Osteoblast (primary cell): ENCODE results near the gene UST. TPM values are rescaled to one million over a fixed set of nuclear protein-coding genes. Genes with fewer than 3 reads are reported as not detected.

Experiments
- DNase-seq: peaks from one replicate; pipeline ENCODE4 v3.0.0; 2011; ENCODE audit warnings: low spot score, mixed read lengths; ENCODE audit not compliant: insufficient read length; ENCODE audit errors: missing footprints
- H2AFZ ChIP-seq: 2 replicates; pipeline ENCODE4 v1.6.0; 2011; ENCODE audit warnings: mild to moderate bottlenecking, low read length
- H3K27ac ChIP-seq: 2 replicates; pipeline ENCODE4 v1.5.1; 2011; ENCODE audit warnings: mild to moderate bottlenecking, low read depth, low read length, moderate library complexity
- H3K27me3 ChIP-seq: 2 replicates; pipeline ENCODE4 v1.6.0; 2012; ENCODE audit warnings: mild to moderate bottlenecking, control low read depth, inconsistent platforms, low read length, moderate library complexity; ENCODE audit not compliant: insufficient read depth
- H3K36me3 ChIP-seq: 2 replicates; pipeline ENCODE4 v1.5.1; 2011; ENCODE audit warnings: mild to moderate bottlenecking, low read length, control low read depth, moderate library complexity; ENCODE audit not compliant: insufficient read depth
- H3K4me1 ChIP-seq: 2 replicates; pipeline ENCODE4 v1.5.1; 2011; ENCODE audit warnings: mild to moderate bottlenecking, low read length, control low read depth, moderate library complexity; ENCODE audit not compliant: insufficient read depth
- H3K4me2 ChIP-seq: 2 replicates; pipeline ENCODE4 v1.6.0; 2011; ENCODE audit warnings: mild to moderate bottlenecking, low read length; ENCODE audit not compliant: insufficient read depth
- H3K4me3 ChIP-seq: fragments of 200-600 bp; sonication (generic); 3 replicates; pipeline ENCODE4 v1.5.1; 2012; ENCODE audit warnings: mild to moderate bottlenecking, low read length, inconsistent platforms; ENCODE audit not compliant: insufficient read depth
- H3K79me2 ChIP-seq: 2 replicates; pipeline ENCODE4 v1.6.0; 2012; ENCODE audit warnings: mild to moderate bottlenecking, low read length, control low read depth, inconsistent platforms; ENCODE audit not compliant: insufficient read depth
- H3K9me3 ChIP-seq: 2 replicates; pipeline ENCODE4 v1.5.1; 2011; ENCODE audit warnings: low read depth, low read length, control low read depth
- H4K20me1 ChIP-seq: 2 replicates; pipeline ENCODE4 v1.6.0; 2012; ENCODE audit warnings: mild to moderate bottlenecking, low read length, control low read depth; ENCODE audit not compliant: insufficient read depth
- total RNA-seq: library from RNA; depleted of rRNA; stranded (reverse); fragments of >200 nt; gene quantifications from 2 replicates; pipeline ENCODE4 v1.2.3, GENCODE V29; 2012
- TF ChIP-seq, protein P1 (sequence below): IDR thresholded peaks from 2 replicates; pipeline ENCODE4 v1.5.1; 2011; ENCODE audit warnings: mild to moderate bottlenecking, low read depth, low read length, moderate library complexity; ENCODE audit errors: extremely low read depth

Gene UST
- total RNA-seq, 1 donor, result 18.1 TPM

DNA sequence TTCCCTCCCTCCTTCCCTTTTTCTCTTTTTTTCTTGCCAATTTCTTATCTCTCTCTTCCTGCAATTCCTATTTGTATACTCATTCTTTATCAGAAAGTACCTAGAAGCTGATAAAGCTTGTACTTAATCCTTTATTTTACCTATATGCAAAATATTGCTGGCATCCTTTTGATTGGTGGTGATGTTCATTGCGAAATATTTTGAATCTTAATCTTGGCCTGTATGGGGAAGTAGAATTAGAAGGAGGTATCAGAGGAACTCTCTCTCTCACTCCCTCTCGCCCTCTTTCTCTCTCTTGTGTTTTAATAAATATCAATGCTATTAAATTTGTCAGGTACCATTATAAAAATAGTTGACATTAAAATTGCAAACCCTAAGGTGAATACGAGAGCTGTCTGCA lies 52.8 kb downstream of the UST start:
- no peak for DNase-seq
- Histone ChIP-seq H3K4me3 (no peak overlapping the region), H4K20me1 (no peaks in the 10 kb centered on the region), H3K27me3 (no peaks in the 10 kb centered on the region), H3K4me2 (no peak overlapping the region), H3K4me1 (peaks cover 13% of the 10 kb centered on the region), H2AFZ (no peak overlapping the region), H3K9me3 (no peaks in the 10 kb centered on the region), H3K79me2 (peaks cover 13% of the 10 kb centered on the region), H3K27ac (no peak overlapping the region), H3K36me3 (no peaks in the 10 kb centered on the region)
- TF ChIP-seq, protein P1, sequence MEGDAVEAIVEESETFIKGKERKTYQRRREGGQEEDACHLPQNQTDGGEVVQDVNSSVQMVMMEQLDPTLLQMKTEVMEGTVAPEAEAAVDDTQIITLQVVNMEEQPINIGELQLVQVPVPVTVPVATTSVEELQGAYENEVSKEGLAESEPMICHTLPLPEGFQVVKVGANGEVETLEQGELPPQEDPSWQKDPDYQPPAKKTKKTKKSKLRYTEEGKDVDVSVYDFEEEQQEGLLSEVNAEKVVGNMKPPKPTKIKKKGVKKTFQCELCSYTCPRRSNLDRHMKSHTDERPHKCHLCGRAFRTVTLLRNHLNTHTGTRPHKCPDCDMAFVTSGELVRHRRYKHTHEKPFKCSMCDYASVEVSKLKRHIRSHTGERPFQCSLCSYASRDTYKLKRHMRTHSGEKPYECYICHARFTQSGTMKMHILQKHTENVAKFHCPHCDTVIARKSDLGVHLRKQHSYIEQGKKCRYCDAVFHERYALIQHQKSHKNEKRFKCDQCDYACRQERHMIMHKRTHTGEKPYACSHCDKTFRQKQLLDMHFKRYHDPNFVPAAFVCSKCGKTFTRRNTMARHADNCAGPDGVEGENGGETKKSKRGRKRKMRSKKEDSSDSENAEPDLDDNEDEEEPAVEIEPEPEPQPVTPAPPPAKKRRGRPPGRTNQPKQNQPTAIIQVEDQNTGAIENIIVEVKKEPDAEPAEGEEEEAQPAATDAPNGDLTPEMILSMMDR, result no peak

DNA sequence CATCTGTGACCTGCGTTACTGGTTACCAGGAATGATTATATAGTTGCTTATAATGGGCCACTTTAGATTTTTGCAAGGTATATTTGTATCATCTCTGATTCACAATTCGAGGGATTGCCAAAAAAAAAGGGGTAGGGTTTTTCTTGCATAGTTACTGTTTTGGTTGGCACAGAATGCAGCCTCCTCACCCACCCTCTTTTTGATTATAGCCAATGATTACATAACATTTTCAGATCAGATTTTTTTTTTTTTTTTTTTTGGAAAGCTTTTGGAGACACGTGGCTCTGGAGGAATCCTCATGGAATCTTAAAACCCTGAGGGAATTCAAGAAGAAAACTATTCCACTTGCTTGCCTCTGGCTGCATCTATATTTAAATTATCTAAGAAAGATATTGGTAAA lies 53.7 kb downstream of the UST start:
- H2AFZ ChIP-seq, result no peak overlapping the region
- H3K79me2 ChIP-seq, result peaks cover 13% of the 10 kb centered on the region
- H3K27me3 ChIP-seq, result no peaks in the 10 kb centered on the region
- H3K4me3 ChIP-seq, result no peak overlapping the region
- H3K4me1 ChIP-seq, result peaks cover 13% of the 10 kb centered on the region
- H3K9me3 ChIP-seq, result no peaks in the 10 kb centered on the region
- H4K20me1 ChIP-seq, result no peaks in the 10 kb centered on the region
- no peak overlapping the region for H3K27ac ChIP-seq
- TF ChIP-seq, protein P1, result no peak
- peak overlapping the region; percentile 29 for H3K4me2 ChIP-seq
- no peak for DNase-seq
- H3K36me3 ChIP-seq, result no peaks in the 10 kb centered on the region

DNA sequence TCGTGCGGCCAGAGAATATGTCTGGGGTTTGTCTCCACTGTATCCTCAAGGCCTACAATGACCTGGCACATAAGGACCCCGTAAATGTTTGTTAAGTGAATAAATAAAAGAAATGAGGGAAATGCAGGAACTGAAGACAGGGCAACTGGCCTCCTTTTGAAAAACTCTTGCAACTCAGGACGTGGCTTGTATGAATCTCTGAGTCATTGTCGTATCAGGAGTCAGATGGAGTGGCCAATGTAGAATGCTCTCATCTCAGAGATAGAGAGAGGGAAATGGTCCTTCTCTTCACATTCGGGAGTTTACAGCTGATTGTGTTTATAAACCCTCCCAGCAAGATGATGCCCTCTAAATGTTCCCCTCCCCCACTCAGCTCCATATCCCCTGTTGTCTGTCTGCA lies 57.1 kb downstream of the UST start:
- peaks cover 4% of the 10 kb centered on the region for H3K79me2 ChIP-seq

DNA sequence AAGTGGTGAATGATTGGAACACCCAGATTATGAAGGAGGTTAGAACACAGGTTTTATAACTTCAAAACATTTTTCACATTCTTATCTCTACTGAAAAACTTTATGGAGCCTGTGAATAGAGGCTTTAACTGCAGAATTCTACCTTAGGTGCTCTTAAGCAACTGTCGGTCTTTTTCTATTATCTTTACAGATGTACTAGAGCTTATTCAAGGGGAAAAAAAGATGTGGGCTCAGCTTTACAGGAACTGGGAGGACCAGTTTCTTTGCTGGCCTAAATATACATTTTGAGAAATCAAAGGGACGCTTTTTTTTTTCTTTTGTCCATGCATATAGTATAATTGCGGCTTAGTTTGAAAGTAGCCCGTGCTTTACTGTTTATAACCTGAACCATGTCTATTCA lies 58.9 kb downstream of the UST start:
- Histone ChIP-seq H3K4me3 (peak overlapping the region; percentile 49), H3K27me3 (no peaks in the 10 kb centered on the region), H3K9me3 (no peaks in the 10 kb centered on the region), H2AFZ (peak overlapping the region; percentile 9), H3K4me1 (peaks cover 12% of the 10 kb centered on the region), H3K79me2 (peaks cover 4% of the 10 kb centered on the region), H3K27ac (no peak overlapping the region), H3K36me3 (no peaks in the 10 kb centered on the region), H4K20me1 (no peaks in the 10 kb centered on the region), H3K4me2 (peak overlapping the region; percentile 66)
- no peak for DNase-seq
- TF ChIP-seq, protein P1, result no peak

More for the DNA sequence above, 57.1 kb downstream of the UST start:
- Histone ChIP-seq H3K4me2 (no peak overlapping the region), H2AFZ (no peak overlapping the region), H4K20me1 (no peaks in the 10 kb centered on the region), H3K27ac (no peak overlapping the region), H3K9me3 (no peaks in the 10 kb centered on the region), H3K4me3 (no peak overlapping the region), H3K36me3 (no peaks in the 10 kb centered on the region), H3K27me3 (no peaks in the 10 kb centered on the region), H3K4me1 (peaks cover 22% of the 10 kb centered on the region)
- DNase-seq, result no peak
- TF ChIP-seq, protein P1, result no peak
